Measurements from ENCODE around the gene ORC1. TPM values are rescaled to one million over a fixed set of nuclear protein-coding genes. Genes with fewer than 3 reads are reported as not detected.

ORC1 gene
- total RNA-seq, 5 donors from 2014 or later (not counting 1 experiment from before 2014, with no cell fraction given), result 1.7 to 2.1 (median 2.0) TPM

DNA sequence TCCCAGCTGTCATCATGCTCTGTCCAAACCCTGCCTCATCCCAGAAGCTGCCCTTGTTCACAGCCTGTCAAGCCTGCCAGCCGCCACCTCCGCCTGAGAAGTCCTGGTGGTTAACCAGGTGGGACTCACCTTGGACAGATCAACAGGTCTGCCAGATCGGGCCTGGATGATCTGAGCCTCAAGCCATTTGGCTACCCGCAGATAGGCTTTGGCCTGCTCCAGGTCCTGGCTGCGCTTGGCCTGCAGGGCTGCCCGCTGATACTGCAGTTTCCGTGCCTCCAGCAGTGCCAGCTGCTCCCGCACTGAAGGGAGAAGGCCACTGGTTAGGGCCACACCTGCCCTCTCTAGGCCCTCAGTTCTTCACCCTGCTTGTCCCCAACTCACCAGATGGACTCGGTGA, 46.8 kb downstream of the ORC1 start:
- H3K4me1 Mint-ChIP-seq, result peaks cover 3 to 6% (median 5%) of the 10 kb centered on the region in 3 donors
- CTCF ChIA-PET, result no interaction called here
- H3K27me3 ChIP-seq (replicated peaks in 1 of 2; ENCODE audit: control insufficient read depth in 2 of 2, extremely low read depth in 1 of 2, insufficient read depth in 2 of 2, low read length in 1 of 2), result no peaks in the 10 kb centered on the region
- H3K27ac ChIP-seq (ENCODE audit: low read length), result no peak overlapping the region
- no peaks in the 10 kb centered on the region for H3K9me3 Mint-ChIP-seq
- H3K9me3 ChIP-seq, result no peaks in the 10 kb centered on the region
- H3K4me3 ChIP-seq (ENCODE audit: control insufficient read depth in 1 of 2, extremely low read depth in 1 of 2, low read length in 1 of 2), result no peak overlapping the region
- H3K36me3 ChIP-seq (ENCODE audit: control insufficient read depth in 2 of 2, extremely low read depth in 1 of 2, insufficient read depth in 1 of 2, low read length in 1 of 2), result peaks cover 48 to 100% of the 10 kb centered on the region in 2 donors
- POLR2A ChIA-PET, result no interaction called here
- peaks cover 71% of the 10 kb centered on the region for H3K36me3 Mint-ChIP-seq
- H3K4me1 ChIP-seq (ENCODE audit: control insufficient read depth in 1 of 2, extremely low read depth in 1 of 2, insufficient read depth in 2 of 2, low read length in 2 of 2), result peaks cover 0 to 9% of the 10 kb centered on the region in 2 experiments
- no peak overlapping the region for H3K4me3 Mint-ChIP-seq
- no peak for ATAC-seq (replicated peaks in 1 of 4)
- H3K27me3 Mint-ChIP-seq, result no peaks in the 10 kb centered on the region
- 98% methylated on average over 8 of the region's 9 CpGs for WGBS (ENCODE audit: insufficient coverage)
- no peak overlapping the region for H3K27ac Mint-ChIP-seq
- no peak for DNase-seq

DNA sequence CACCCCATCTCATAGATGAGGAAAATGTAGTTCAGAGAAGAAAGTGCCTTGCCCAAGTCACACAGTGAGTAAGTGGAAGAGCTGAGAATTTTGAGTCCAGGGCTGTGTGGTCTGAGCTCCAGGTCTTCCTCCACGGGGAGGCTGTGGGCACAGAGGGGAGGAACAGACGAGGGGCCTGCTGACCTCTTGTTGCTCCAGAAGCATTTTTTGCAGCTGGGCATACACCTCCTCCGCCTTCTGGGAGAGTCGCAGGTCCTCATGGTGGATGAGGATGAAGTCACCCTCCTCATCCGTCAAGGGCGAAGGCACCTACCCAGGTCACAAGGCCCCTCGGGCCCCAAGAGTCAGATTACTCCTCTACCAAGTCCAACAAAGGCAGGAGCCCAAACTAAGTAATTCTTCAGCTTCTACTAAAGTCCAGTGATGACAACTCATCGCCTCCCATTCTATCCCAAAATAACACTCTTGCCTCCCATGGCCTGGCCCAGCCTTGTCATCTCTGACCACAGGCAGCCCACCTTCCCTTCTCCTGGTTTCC, 47.3 kb downstream of the ORC1 start:
- no peak for DNase-seq
- no peaks in the 10 kb centered on the region for H3K27me3 Mint-ChIP-seq
- H3K9me3 Mint-ChIP-seq, result no peaks in the 10 kb centered on the region
- H3K27me3 ChIP-seq (replicated peaks in 1 of 2; ENCODE audit: control insufficient read depth in 2 of 2, extremely low read depth in 1 of 2, insufficient read depth in 2 of 2, low read length in 1 of 2), result no peaks in the 10 kb centered on the region
- no peak overlapping the region for H3K4me3 ChIP-seq (ENCODE audit: control insufficient read depth in 1 of 2, extremely low read depth in 1 of 2, low read length in 1 of 2)
- peaks cover 3 to 5% (median 5%) of the 10 kb centered on the region in 3 donors for H3K4me1 Mint-ChIP-seq
- H3K4me1 ChIP-seq (ENCODE audit: control insufficient read depth in 1 of 2, extremely low read depth in 1 of 2, insufficient read depth in 2 of 2, low read length in 2 of 2), result peaks cover 0 to 3% of the 10 kb centered on the region in 2 experiments
- H3K4me3 Mint-ChIP-seq, result no peak overlapping the region
- WGBS (ENCODE audit: insufficient coverage), result 100% methylated on average over 2 of the region's 8 CpGs
- peaks cover 48 to 95% of the 10 kb centered on the region in 2 donors for H3K36me3 ChIP-seq (ENCODE audit: control insufficient read depth in 2 of 2, extremely low read depth in 1 of 2, insufficient read depth in 1 of 2, low read length in 1 of 2)
- no peaks in the 10 kb centered on the region for H3K9me3 ChIP-seq
- no peak overlapping the region for H3K27ac ChIP-seq (ENCODE audit: low read length)
- ATAC-seq (replicated peaks in 1 of 4), result no peak
- CTCF ChIA-PET, result no interaction called here
- H3K36me3 Mint-ChIP-seq, result peaks cover 69% of the 10 kb centered on the region
- no peak overlapping the region for H3K27ac Mint-ChIP-seq
- POLR2A ChIA-PET, result no interaction called here

DNA sequence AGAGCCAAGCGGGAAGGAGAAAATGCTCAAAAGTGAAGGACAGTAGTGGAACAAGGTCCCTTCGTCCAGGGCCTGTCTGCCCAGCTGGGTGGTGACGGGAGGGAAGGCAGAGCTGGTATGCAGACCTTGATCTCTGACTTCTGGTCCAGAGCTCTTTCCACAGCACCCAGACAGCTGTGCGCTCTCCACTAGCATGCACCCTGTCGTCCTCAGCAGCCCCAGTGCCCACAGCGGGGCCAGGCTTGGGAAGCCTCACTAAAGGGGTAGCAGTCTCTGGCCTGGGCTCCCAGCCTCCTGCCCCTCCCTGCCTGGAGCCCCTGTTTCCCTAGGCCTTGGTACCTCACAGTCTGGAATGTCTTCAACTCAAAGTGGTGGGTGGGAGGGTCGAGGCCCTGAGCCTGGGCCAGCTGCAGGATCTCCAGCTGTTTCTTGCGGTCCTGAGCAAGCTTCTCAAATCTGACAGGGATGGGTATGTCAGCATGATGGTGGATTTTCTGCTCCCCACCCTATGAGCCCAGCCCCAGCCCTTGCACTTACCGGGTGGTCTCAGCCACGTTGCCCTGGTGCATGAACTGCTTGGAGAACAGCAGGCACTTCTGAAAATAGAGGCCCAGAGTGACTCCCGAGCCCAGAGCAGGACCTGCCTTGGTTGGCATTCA, 48.2 kb downstream of the ORC1 start:
- H3K36me3 ChIP-seq (ENCODE audit: control insufficient read depth in 2 of 2, extremely low read depth in 1 of 2, insufficient read depth in 1 of 2, low read length in 1 of 2), result peaks cover 42 to 90% of the 10 kb centered on the region in 2 donors
- POLR2A ChIA-PET, result no interaction called here
- CTCF ChIA-PET, result no interaction called here
- Mint-ChIP-seq H3K27ac (peak overlapping the region in 1 of 2 donors; percentile 71), H3K4me1 (no peaks in the 10 kb centered on the region), H3K36me3 (peaks cover 60% of the 10 kb centered on the region), H3K27me3 (no peaks in the 10 kb centered on the region), H3K4me3 (no peak overlapping the region), H3K9me3 (no peaks in the 10 kb centered on the region)
- H3K27me3 ChIP-seq (replicated peaks in 1 of 2; ENCODE audit: control insufficient read depth in 2 of 2, extremely low read depth in 1 of 2, insufficient read depth in 2 of 2, low read length in 1 of 2), result no peaks in the 10 kb centered on the region
- 98% methylated on average over 9 of the region's 11 CpGs for WGBS (ENCODE audit: insufficient coverage)
- H3K9me3 ChIP-seq, result no peaks in the 10 kb centered on the region
- DNase-seq, result no peak
- ATAC-seq (replicated peaks in 1 of 4), result no peak
- H3K4me3 ChIP-seq (ENCODE audit: control insufficient read depth in 1 of 2, extremely low read depth in 1 of 2, low read length in 1 of 2), result no peak overlapping the region
- H3K27ac ChIP-seq (ENCODE audit: low read length), result no peak overlapping the region
- H3K4me1 ChIP-seq (ENCODE audit: control insufficient read depth in 1 of 2, extremely low read depth in 1 of 2, insufficient read depth in 2 of 2, low read length in 2 of 2), result no peaks in the 10 kb centered on the region

DNA sequence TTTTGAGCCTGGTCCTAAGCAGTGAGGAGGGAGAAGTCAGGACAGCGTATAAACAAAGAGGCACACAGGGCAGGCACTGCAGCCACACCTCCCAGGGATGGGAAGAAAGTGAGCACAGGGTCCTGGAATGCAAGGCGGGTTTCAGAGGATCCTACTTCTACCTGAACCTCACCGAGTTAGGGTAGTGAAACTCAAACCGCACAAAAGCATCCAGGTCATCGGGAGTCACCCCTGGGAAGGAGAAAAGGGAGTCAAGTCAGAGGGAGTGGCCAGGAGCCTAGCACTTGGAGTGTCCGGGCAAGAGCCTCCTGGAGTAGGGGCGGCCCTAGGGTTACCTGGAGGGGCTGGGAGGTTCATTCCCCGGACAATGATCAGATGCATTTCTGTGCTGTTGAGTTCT, 48.8 kb downstream of the ORC1 start:
- Histone ChIP-seq H3K9me3 (no peaks in the 10 kb centered on the region), H3K4me3 (ENCODE audit: control insufficient read depth in 1 of 2, extremely low read depth in 1 of 2, low read length in 1 of 2) (no peak overlapping the region), H3K4me1 (ENCODE audit: control insufficient read depth in 1 of 2, extremely low read depth in 1 of 2, insufficient read depth in 2 of 2, low read length in 2 of 2) (no peaks in the 10 kb centered on the region), H3K27ac (ENCODE audit: low read length) (no peak overlapping the region), H3K36me3 (ENCODE audit: control insufficient read depth in 2 of 2, extremely low read depth in 1 of 2, insufficient read depth in 1 of 2, low read length in 1 of 2) (peaks cover 39 to 85% of the 10 kb centered on the region in 2 donors), H3K27me3 (replicated peaks in 1 of 2; ENCODE audit: control insufficient read depth in 2 of 2, extremely low read depth in 1 of 2, insufficient read depth in 2 of 2, low read length in 1 of 2) (no peaks in the 10 kb centered on the region)
- no peaks in the 10 kb centered on the region for H3K9me3 Mint-ChIP-seq
- no peaks in the 10 kb centered on the region for H3K27me3 Mint-ChIP-seq
- CTCF ChIA-PET, result no interaction called here
- DNase-seq (no peak), ATAC-seq (replicated peaks in 1 of 4) (no peak)
- no peak overlapping the region for H3K4me3 Mint-ChIP-seq
- 98% methylated on average over 4 of the region's 8 CpGs for WGBS (ENCODE audit: insufficient coverage)
- H3K36me3 Mint-ChIP-seq, result peaks cover 57% of the 10 kb centered on the region
- POLR2A ChIA-PET, result no interaction called here
- peak overlapping the region in 1 of 2 donors; percentile 71 for H3K27ac Mint-ChIP-seq
- no peaks in the 10 kb centered on the region for H3K4me1 Mint-ChIP-seq

DNA sequence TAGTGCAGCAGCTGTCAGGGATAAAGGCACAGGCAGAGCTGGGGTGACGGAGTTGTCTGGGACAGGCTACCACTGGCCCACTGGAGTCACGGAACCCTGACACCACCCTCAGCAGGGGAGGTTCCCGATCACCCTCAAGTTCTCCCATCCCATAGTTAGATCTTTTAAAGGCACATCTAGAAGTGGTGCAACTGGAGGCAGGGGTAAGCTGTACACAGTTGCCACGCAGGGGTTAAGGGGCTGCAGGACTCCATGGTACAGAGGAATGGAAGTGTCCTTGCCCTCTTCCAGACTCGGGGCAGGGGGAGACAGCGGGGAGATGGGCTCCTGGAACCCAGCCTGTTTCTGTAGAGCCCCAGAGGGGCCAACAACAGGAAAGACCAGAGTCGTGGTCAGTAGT, 51.5 kb downstream of the ORC1 start:
- ATAC-seq (replicated peaks in 1 of 4) (no peak), DNase-seq (no peak)
- CTCF ChIA-PET, result no interaction called here
- H3K4me3 ChIP-seq (ENCODE audit: control insufficient read depth in 1 of 2, extremely low read depth in 1 of 2, low read length in 1 of 2), result no peak overlapping the region
- H3K9me3 ChIP-seq, result no peaks in the 10 kb centered on the region
- Mint-ChIP-seq H3K4me1 (peaks cover 1 to 10% (median 5%) of the 10 kb centered on the region in 3 donors), H3K27ac (peak overlapping the region in 1 of 2 donors; percentile 4), H3K4me3 (no peak overlapping the region), H3K36me3 (peaks cover 36% of the 10 kb centered on the region), H3K9me3 (no peaks in the 10 kb centered on the region), H3K27me3 (no peaks in the 10 kb centered on the region)
- WGBS (ENCODE audit: insufficient coverage), result 97% methylated on average over 5 of the region's 7 CpGs
- no peaks in the 10 kb centered on the region for H3K27me3 ChIP-seq (replicated peaks in 1 of 2; ENCODE audit: control insufficient read depth in 2 of 2, extremely low read depth in 1 of 2, insufficient read depth in 2 of 2, low read length in 1 of 2)
- H3K36me3 ChIP-seq (ENCODE audit: control insufficient read depth in 2 of 2, extremely low read depth in 1 of 2, insufficient read depth in 1 of 2, low read length in 1 of 2), result peaks cover 14 to 58% of the 10 kb centered on the region in 2 donors
- H3K27ac ChIP-seq (ENCODE audit: low read length), result no peak overlapping the region
- POLR2A ChIA-PET, result no interaction called here
- H3K4me1 ChIP-seq (ENCODE audit: control insufficient read depth in 1 of 2, extremely low read depth in 1 of 2, insufficient read depth in 2 of 2, low read length in 2 of 2), result no peaks in the 10 kb centered on the region

GRCh38 chr1:52348704-52349300, 55.4 kb downstream of the ORC1 start:
- Histone ChIP-seq H3K4me1 (ENCODE audit: control insufficient read depth in 1 of 2, extremely low read depth in 1 of 2, insufficient read depth in 2 of 2, low read length in 2 of 2) (no peaks in the 10 kb centered on the region), H3K4me3 (ENCODE audit: control insufficient read depth in 1 of 2, extremely low read depth in 1 of 2, low read length in 1 of 2) (no peak overlapping the region), H3K36me3 (ENCODE audit: control insufficient read depth in 2 of 2, extremely low read depth in 1 of 2, insufficient read depth in 1 of 2, low read length in 1 of 2) (peaks cover 0 to 19% of the 10 kb centered on the region in 2 donors), H3K27ac (ENCODE audit: low read length) (no peak overlapping the region), H3K9me3 (no peaks in the 10 kb centered on the region), H3K27me3 (replicated peaks in 1 of 2; ENCODE audit: control insufficient read depth in 2 of 2, extremely low read depth in 1 of 2, insufficient read depth in 2 of 2, low read length in 1 of 2) (no peaks in the 10 kb centered on the region)
- no peaks in the 10 kb centered on the region for H3K27me3 Mint-ChIP-seq
- WGBS (ENCODE audit: insufficient coverage), result 51% methylated on average over 7 of the region's 8 CpGs
- ChIA-PET POLR2A (interaction anchor here (0.6 kb wide), 2 partner anchors 19 to 1234 kb away, joined by 3 to 6 read pairs; no protein-coding TSS in a partner anchor), CTCF (no interaction called here)
- peak overlapping the region; percentile 55 to 74 for H3K27ac Mint-ChIP-seq
- no peak overlapping the region for H3K4me3 Mint-ChIP-seq
- no peaks in the 10 kb centered on the region for H3K9me3 Mint-ChIP-seq
- H3K4me1 Mint-ChIP-seq, result peaks cover 1 to 11% (median 5%) of the 10 kb centered on the region in 3 donors
- DNase-seq (no peak), ATAC-seq (replicated peaks in 1 of 4) (peak in 2 of 4 experiments; percentile 20 to 35)
- peaks cover 8% of the 10 kb centered on the region for H3K36me3 Mint-ChIP-seq

All from T-cell (primary cell).